Loucy (cell line): ENCODE results near the gene HDAC11.

Experiments used
- H2AFZ ChIP-seq: fragments of 200-600 bp; sonication (generic); 2 replicates; pipeline ENCODE4 v1.6.0; 2016; ENCODE audit warnings: antibody characterized with exemption, mild to moderate bottlenecking, low read length, moderate library complexity
- H3F3A ChIP-seq: fragments of 200-600 bp; 2 replicates; pipeline ENCODE4 v1.6.0; 2016; ENCODE audit warnings: antibody characterized with exemption, low read depth, mild to moderate bottlenecking
- H3K27me3 ChIP-seq: fragments of 200-600 bp; sonication (generic); 2 replicates; pipeline ENCODE4 v1.6.1; 2014; ENCODE audit warnings: low read length, mild to moderate bottlenecking; ENCODE audit not compliant: insufficient read depth, poor library complexity, severe bottlenecking
- H3K36me3 ChIP-seq: fragments of 200-600 bp; sonication (generic); 2 replicates; pipeline ENCODE4 v1.6.1; 2016; ENCODE audit warnings: low read length; ENCODE audit not compliant: insufficient read depth
- H3K4me1 ChIP-seq: fragments of 200-600 bp; sonication (generic); 2 replicates; pipeline ENCODE4 v1.5.1; 2014; ENCODE audit warnings: low read length, mild to moderate bottlenecking; ENCODE audit not compliant: insufficient read depth, poor library complexity, severe bottlenecking
- H3K4me2 ChIP-seq: fragments of 200-600 bp; sonication (generic); 2 replicates; pipeline ENCODE4 v1.6.0; 2014; ENCODE audit warnings: antibody characterized with exemption, low read length, low read depth, mild to moderate bottlenecking; ENCODE audit not compliant: poor library complexity, severe bottlenecking
- H3K4me3 ChIP-seq: fragments of 200-600 bp; sonication (generic); 2 replicates; pipeline ENCODE4 v1.5.1; 2014; ENCODE audit warnings: low read length, mild to moderate bottlenecking, mixed read lengths; ENCODE audit not compliant: poor library complexity, severe bottlenecking
- H3K79me2 ChIP-seq: fragments of 200-600 bp; sonication (generic); 2 replicates; pipeline ENCODE4 v1.6.1; 2014; ENCODE audit warnings: low read length; ENCODE audit not compliant: insufficient read depth
- H3K9ac ChIP-seq: fragments of 200-600 bp; sonication (generic); 2 replicates; pipeline ENCODE4 v1.6.0; 2014; ENCODE audit warnings: mild to moderate bottlenecking, low read depth, low read length, moderate library complexity; ENCODE audit not compliant: poor library complexity, severe bottlenecking
- H3K9me2 ChIP-seq: fragments of 200-600 bp; sonication (generic); replicated peaks from 2 replicates; pipeline ENCODE4 v1.6.1; 2016; ENCODE audit warnings: low read depth, low read length, mixed read lengths
- H3K9me3 ChIP-seq: fragments of 200-600 bp; sonication (generic); 2 replicates; pipeline ENCODE4 v1.6.1; 2014; ENCODE audit warnings: mild to moderate bottlenecking, antibody characterized with exemption, low read length, low read depth; ENCODE audit not compliant: insufficient read depth
- H4K20me1 ChIP-seq: fragments of 200-600 bp; sonication (generic); 2 replicates; pipeline ENCODE4 v1.6.0; 2014; ENCODE audit warnings: antibody characterized with exemption, low read length, mild to moderate bottlenecking; ENCODE audit not compliant: insufficient read depth, poor library complexity, severe bottlenecking
- EZH2phosphoT487 ChIP-seq: fragments of 200-600 bp; IDR thresholded peaks from 2 replicates; pipeline ENCODE4 v1.6.1; 2018; ENCODE audit warnings: antibody characterized with exemption, mild to moderate bottlenecking, moderate library complexity, borderline replicate concordance
- TF ChIP-seq, protein P1 (sequence below): fragments of 200-600 bp; sonication (generic); conservative IDR thresholded peaks from 2 replicates; pipeline ENCODE4 v1.5.1; 2014; ENCODE audit warnings: mild to moderate bottlenecking, antibody characterized with exemption, low read length

Gene HDAC11

DNA sequence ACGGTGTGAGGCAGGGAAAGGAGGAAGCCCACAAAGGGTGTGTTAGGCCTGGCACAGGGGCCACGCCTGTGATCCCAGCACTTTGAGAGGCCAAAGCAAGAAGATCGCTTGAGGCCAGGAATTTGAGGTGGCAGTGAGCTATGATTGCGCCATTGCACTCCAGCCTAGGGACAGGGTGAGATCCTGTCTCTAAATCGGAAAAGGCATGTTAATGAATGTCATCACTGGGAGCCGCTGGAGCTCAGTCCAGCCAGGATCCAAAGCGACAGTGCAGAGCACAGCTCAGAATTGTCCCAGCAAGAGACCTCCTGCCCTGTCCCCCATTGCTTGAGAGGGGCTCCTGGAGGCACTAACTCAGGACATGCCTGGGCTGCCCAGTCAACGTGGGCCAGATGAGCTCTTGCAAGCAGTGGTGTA lies 53.8 kb downstream of the HDAC11 start:
- no peak overlapping the region for H3K9ac ChIP-seq
- H3K4me2 ChIP-seq = no peak overlapping the region
- no peak overlapping the region for H3K4me3 ChIP-seq
- H3K27me3 ChIP-seq = no peaks in the 10 kb centered on the region
- peaks cover 5% of the 10 kb centered on the region for H3K4me1 ChIP-seq
- H4K20me1 ChIP-seq = no peaks in the 10 kb centered on the region
- no peaks in the 10 kb centered on the region for H3K36me3 ChIP-seq
- no peaks in the 10 kb centered on the region for H3K9me3 ChIP-seq
- H3K79me2 ChIP-seq = no peaks in the 10 kb centered on the region
- no peaks in the 10 kb centered on the region for H3F3A ChIP-seq
- no peak for TF ChIP-seq EZH2phosphoT487
- H2AFZ ChIP-seq = no peak overlapping the region
- H3K9me2 ChIP-seq = no peaks in the 10 kb centered on the region

DNA sequence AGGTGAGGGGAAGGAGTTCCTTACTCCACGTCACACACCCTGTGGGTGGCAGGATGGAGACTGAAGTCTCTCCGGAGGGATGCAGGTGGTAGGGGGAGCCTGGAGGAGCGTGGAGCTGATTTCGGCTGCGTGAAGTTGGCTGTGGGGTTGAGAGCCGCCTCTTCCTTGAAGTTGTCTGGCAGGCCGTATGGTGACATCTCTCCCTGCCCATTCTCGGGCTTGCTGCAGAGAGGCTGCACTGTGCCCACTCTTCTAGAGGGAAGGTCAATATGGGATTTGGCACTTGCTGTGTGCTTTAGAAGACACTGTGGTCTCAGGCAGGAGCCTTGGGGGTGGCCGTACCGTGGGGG lies 55.4 kb downstream of the HDAC11 start:
- no peaks in the 10 kb centered on the region for H3K9me3 ChIP-seq
- no peaks in the 10 kb centered on the region for H3K9me2 ChIP-seq
- H3K27me3 ChIP-seq = no peaks in the 10 kb centered on the region
- no peak overlapping the region for H2AFZ ChIP-seq
- H3K9ac ChIP-seq = no peak overlapping the region
- TF ChIP-seq, protein P1, sequence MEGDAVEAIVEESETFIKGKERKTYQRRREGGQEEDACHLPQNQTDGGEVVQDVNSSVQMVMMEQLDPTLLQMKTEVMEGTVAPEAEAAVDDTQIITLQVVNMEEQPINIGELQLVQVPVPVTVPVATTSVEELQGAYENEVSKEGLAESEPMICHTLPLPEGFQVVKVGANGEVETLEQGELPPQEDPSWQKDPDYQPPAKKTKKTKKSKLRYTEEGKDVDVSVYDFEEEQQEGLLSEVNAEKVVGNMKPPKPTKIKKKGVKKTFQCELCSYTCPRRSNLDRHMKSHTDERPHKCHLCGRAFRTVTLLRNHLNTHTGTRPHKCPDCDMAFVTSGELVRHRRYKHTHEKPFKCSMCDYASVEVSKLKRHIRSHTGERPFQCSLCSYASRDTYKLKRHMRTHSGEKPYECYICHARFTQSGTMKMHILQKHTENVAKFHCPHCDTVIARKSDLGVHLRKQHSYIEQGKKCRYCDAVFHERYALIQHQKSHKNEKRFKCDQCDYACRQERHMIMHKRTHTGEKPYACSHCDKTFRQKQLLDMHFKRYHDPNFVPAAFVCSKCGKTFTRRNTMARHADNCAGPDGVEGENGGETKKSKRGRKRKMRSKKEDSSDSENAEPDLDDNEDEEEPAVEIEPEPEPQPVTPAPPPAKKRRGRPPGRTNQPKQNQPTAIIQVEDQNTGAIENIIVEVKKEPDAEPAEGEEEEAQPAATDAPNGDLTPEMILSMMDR = no peak
- no peak for TF ChIP-seq EZH2phosphoT487
- H4K20me1 ChIP-seq = no peaks in the 10 kb centered on the region
- H3K4me2 ChIP-seq = no peak overlapping the region
- peaks cover 5% of the 10 kb centered on the region for H3K4me1 ChIP-seq
- no peaks in the 10 kb centered on the region for H3F3A ChIP-seq
- H3K79me2 ChIP-seq = no peaks in the 10 kb centered on the region
- H3K4me3 ChIP-seq = no peak overlapping the region
- no peaks in the 10 kb centered on the region for H3K36me3 ChIP-seq

DNA sequence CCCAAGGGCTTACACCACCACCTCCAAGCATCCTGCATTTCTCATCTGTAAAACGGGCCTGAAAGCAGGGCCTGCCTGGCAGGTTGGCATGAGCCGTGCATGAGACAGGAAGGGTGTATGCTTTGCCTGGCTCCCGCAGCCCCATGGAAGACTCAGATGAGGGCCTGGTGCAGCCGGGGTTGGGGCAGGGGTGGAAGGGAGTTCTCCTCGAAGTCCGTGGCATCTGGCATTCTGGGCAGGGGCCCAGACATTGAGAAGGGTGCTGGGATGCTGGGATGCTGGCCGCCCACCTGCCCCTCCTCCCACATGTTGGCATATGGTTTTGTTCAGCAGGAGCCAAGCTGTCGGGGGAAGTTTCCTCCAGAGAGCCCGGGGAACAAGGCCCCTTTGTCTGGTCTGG lies 55.8 kb downstream of the HDAC11 start:
- Histone ChIP-seq H3F3A (no peaks in the 10 kb centered on the region), H3K4me1 (peaks cover 5% of the 10 kb centered on the region), H3K36me3 (no peaks in the 10 kb centered on the region), H3K4me3 (no peak overlapping the region), H3K9me3 (no peaks in the 10 kb centered on the region), H3K4me2 (no peak overlapping the region), H3K9me2 (no peaks in the 10 kb centered on the region), H4K20me1 (no peaks in the 10 kb centered on the region), H2AFZ (no peak overlapping the region), H3K9ac (no peak overlapping the region), H3K27me3 (no peaks in the 10 kb centered on the region), H3K79me2 (no peaks in the 10 kb centered on the region)
- TF ChIP-seq, protein P1 = no peak
- no peak for TF ChIP-seq EZH2phosphoT487

DNA sequence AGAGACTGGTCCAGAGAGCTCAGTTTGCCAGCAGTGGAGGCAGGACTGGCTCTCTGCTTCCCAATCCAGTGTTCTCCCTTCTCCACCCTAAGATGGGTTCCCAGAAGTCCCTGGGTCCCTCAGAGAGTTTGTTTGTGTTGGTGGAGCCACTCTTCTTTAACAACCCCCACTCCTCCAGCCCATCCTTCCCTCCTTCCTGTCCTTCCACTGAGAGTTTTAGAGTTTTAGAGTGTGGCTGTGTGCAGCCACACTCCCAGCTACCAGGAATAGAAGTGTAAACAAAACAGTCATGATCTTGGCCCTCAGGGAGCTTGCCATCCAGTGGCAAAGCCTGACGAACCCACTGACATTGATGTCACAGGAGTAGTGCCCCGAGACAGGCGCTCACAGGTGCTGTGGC lies 56.3 kb downstream of the HDAC11 start:
- no peak overlapping the region for H2AFZ ChIP-seq

More for the DNA sequence above, 56.3 kb downstream of the HDAC11 start:
- Histone ChIP-seq H3K9me2 (no peaks in the 10 kb centered on the region), H3K9me3 (no peaks in the 10 kb centered on the region), H3K4me1 (peaks cover 5% of the 10 kb centered on the region), H3K79me2 (no peaks in the 10 kb centered on the region), H4K20me1 (no peaks in the 10 kb centered on the region), H3K4me2 (no peak overlapping the region), H3K9ac (no peak overlapping the region), H3F3A (no peaks in the 10 kb centered on the region), H3K4me3 (no peak overlapping the region), H3K27me3 (no peaks in the 10 kb centered on the region), H3K36me3 (no peaks in the 10 kb centered on the region)
- no peak for TF ChIP-seq EZH2phosphoT487
- TF ChIP-seq, protein P1 = no peak
